Measurements from ENCODE around the gene LKAAEAR1. TPM values are rescaled to one million over a fixed set of nuclear protein-coding genes. Genes with fewer than 3 reads are reported as not detected.
A peak's percentile ranks its signal among the peaks of the same experiment; 100 is the strongest.

Gene LKAAEAR1
- total and polyA plus RNA-seq, 9 of the 15 experiments (the other 6 are each of a cell fraction or from before 2014, with no cell fraction given), result not detected

GRCh38 chr20:64080813-64081623 is 3.2 kb downstream of the LKAAEAR1 start:
- no TSS peak for BruUV-seq (replicated peaks)
- ATAC-seq (no peak), DNase-seq (ENCODE audit: extremely low read depth in 1 of 4, low spot score in 3 of 4) (no peak), FAIRE-seq (peak; percentile 49)
- no peaks in the 10 kb centered on the region for H3K9me1 ChIP-seq (ENCODE audit: control insufficient read depth, insufficient read depth, low read length)
- intact Hi-C loops (cut with micrococcal nuclease) (no loop called here), in situ Hi-C loops (cut with MboI) (no loop called here)
- POLR2A ChIA-PET, result interaction anchor here (0.6 to 1.2 kb wide), 3 partner anchors 21 to 546 kb away, joined by 3 read pairs; no protein-coding TSS in a partner anchor
- peaks cover 10% of the 10 kb centered on the region; the same call in 2 of the 3 replicates for H3K79me2 ChIP-seq (ENCODE audit: control insufficient read depth, insufficient read depth, low read length)
- peaks cover 6 to 23% of the 10 kb centered on the region in 2 experiments; a peak in 4 of 5 replicates for H3K27me3 ChIP-seq (ENCODE audit: control insufficient read depth in 2 of 2, insufficient read depth in 2 of 2, low read length in 2 of 2)
- CTCF ChIA-PET (ENCODE audit: low intra/inter-chr PET ratio), result no interaction called here
- no peak overlapping the region for H2AFZ ChIP-seq (ENCODE audit: low read depth, low read length)
- peaks cover 16 to 88% of the 10 kb centered on the region in 2 experiments; a peak in 4 of 5 replicates for H3K4me1 ChIP-seq (replicated peaks in 1 of 2; ENCODE audit: control insufficient read depth in 2 of 2, insufficient read depth in 2 of 2, low read length in 2 of 2)
- 0 out of 2 replicates have a peak overlapping the region, but pooled peaks have one; percentile 48 for H3K4me2 ChIP-seq (ENCODE audit: insufficient read depth, low read length)
- no peaks in the 10 kb centered on the region; the same call in 1 of the 2 replicates for H4K20me1 ChIP-seq (replicated peaks; ENCODE audit: control insufficient read depth, insufficient read depth, low read length)
- no peak overlapping the region for H3K4me3 ChIP-seq
- WGBS (ENCODE audit: insufficient coverage, low coverage, missing lambda C conversion rate), result 76% methylated on average over 11 of the region's 17 CpGs
- no peak overlapping the region for H3K27ac ChIP-seq (ENCODE audit: extremely low read depth, low read depth, low read length)
- TF ChIP-seq ZNF551 (CRISPR knock-in tag; IDR thresholded peaks at IDR 0.05), result no peak
- TF ChIP-seq EGR1 (conservative IDR thresholded peaks at IDR 0.05), result 0 out of 2 replicates have a peak, but pooled peaks have one; percentile 7
- 0 out of 2 replicates have a peak, but pooled peaks have one; percentile 34 for TF ChIP-seq NR2C2 (CRISPR knock-in tag; IDR thresholded peaks at IDR 0.05)
- peak; percentile 45; the same call in 1 of the 2 replicates for TF ChIP-seq NR2C2 (tag; IDR thresholded peaks at IDR 0.05)
- TF ChIP-seq FOXA1 (IDR thresholded peaks at IDR 0.05; ENCODE audit: borderline replicate concordance), result no peak
- TF ChIP-seq, protein P1, sequence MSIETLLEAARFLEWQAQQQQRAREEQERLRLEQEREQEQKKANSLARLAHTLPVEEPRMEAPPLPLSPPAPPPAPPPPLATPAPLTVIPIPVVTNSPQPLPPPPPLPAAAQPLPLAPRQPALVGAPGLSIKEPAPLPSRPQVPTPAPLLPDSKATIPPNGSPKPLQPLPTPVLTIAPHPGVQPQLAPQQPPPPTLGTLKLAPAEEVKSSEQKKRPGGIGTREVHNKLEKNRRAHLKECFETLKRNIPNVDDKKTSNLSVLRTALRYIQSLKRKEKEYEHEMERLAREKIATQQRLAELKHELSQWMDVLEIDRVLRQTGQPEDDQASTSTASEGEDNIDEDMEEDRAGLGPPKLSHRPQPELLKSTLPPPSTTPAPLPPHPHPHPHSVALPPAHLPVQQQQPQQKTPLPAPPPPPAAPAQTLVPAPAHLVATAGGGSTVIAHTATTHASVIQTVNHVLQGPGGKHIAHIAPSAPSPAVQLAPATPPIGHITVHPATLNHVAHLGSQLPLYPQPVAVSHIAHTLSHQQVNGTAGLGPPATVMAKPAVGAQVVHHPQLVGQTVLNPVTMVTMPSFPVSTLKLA (conservative IDR thresholded peaks at IDR 0.05), result no peak
- TF ChIP-seq NR2C1 (IDR thresholded peaks at IDR 0.05), result peak; percentile 69
- peak; percentile 61; the same call in 1 of the 2 replicates for TF ChIP-seq NR2C1 (tag; IDR thresholded peaks at IDR 0.05)
- TF ChIP-seq TFAM (CRISPR knock-in tag; conservative IDR thresholded peaks at IDR 0.05), result no peak
- H3K9me3 ChIP-seq (replicated peaks; ENCODE audit: control insufficient read depth, insufficient read depth, low read depth, low read length), result no peaks in the 10 kb centered on the region
- no peaks in the 10 kb centered on the region for H3K36me3 ChIP-seq (ENCODE audit: control insufficient read depth, insufficient read depth, low read length)
- peak overlapping the region in 1 of 2 experiments; percentile 57; a peak in 2 of 4 replicates for H3K9ac ChIP-seq (ENCODE audit: insufficient read depth in 1 of 2, low read depth in 2 of 2, low read length in 2 of 2)

All from K562 (cell line).